BLaER1 treated with 17β-estradiol and CSF1 and Interleukin-3, amounts not matched to agents 10 nM and 100 nM (cell line): ENCODE data around the gene DGKB.
A peak's percentile ranks its signal among the peaks of the same experiment; 100 is the strongest.

Source experiments
- H3K27ac ChIP-seq, 11 experiments: shearing (Covaris generic); formaldehyde crosslinking; 2 replicates each; pipeline ENCODE4 v1.8.1; 2022
- H3K27me3 ChIP-seq, 11 experiments: shearing (Covaris generic); formaldehyde crosslinking; 2 replicates each; pipeline ENCODE4 v1.8.1; 2022
- H3K36me3 ChIP-seq, 11 experiments: shearing (Covaris generic); formaldehyde crosslinking; 2 replicates each; pipeline ENCODE4 v1.8.1; 2022
- H3K4me1 ChIP-seq, 10 experiments: shearing (Covaris generic); formaldehyde crosslinking; 2 replicates each; pipeline ENCODE4 v1.8.1; 2022
- H3K4me2 ChIP-seq, 11 experiments: shearing (Covaris generic); formaldehyde crosslinking; 2 replicates each; pipeline ENCODE4 v1.8.1; 2022
- H3K4me3 ChIP-seq, 10 experiments: shearing (Covaris generic); formaldehyde crosslinking; 2 replicates each; pipeline ENCODE4 v1.8.1; 2022
- H3K9ac ChIP-seq, 11 experiments: shearing (Covaris generic); formaldehyde crosslinking; 2 replicates each; pipeline ENCODE4 v1.8.1; 2022
- H3K9me3 ChIP-seq, 11 experiments: shearing (Covaris generic); formaldehyde crosslinking; replicated peaks in 1 of 11; 2 replicates each; pipeline ENCODE4 v1.8.1; 2022
- H4K20me1 ChIP-seq, 11 experiments: shearing (Covaris generic); formaldehyde crosslinking; 2 replicates each; pipeline ENCODE4 v1.8.1; 2022
- Cebpa-rat ChIP-seq, 11 experiments: shearing (Covaris generic); IDR thresholded peaks; 2 replicates each; pipeline ENCODE4 v1.8.1; 2022

The DGKB gene

DNA sequence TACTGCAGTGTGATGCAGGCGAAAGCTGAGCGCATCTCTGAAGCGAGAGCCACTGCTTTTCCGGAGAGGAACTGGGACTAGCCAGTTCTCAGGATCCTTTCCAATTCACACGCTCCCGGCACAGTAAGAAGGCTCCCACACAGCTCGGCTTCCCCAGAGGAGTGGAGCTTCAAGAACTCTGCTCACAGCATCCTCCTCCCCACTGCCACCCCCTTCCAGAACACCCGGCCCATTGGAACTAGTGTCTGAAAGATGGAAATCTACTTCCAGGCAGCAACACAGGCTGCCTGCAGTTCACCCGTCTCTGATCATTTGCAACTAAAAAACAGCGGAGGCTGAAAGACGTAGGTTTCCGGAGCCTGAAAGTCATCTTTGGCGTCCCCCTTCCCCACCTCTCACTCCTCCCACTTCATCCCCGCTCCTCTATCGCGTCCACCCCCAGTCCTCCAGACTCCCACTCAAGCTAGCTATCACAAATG is at the start of gene DGKB:
TSS of gene DGKB (minus strand) at position 163 of the 479 bp plus-strand sequence.
- no peaks in the 10 kb centered on the region for H3K4me1 ChIP-seq
- no peak within 1 kb of the TSS for H3K9ac ChIP-seq
- H3K27ac ChIP-seq: no peak within 1 kb of the TSS
- TF ChIP-seq Cebpa-rat (IDR thresholded peaks at IDR 0.05): no peak
- H3K9me3 ChIP-seq: no peaks in the 10 kb centered on the region
- H3K4me3 ChIP-seq: no peak within 1 kb of the TSS
- no peaks in the 10 kb centered on the region for H3K36me3 ChIP-seq
- H3K4me2 ChIP-seq: no peak within 1 kb of the TSS
- H3K27me3 ChIP-seq: no peaks in the 10 kb centered on the region
- H4K20me1 ChIP-seq: no peaks in the 10 kb centered on the region

DNA sequence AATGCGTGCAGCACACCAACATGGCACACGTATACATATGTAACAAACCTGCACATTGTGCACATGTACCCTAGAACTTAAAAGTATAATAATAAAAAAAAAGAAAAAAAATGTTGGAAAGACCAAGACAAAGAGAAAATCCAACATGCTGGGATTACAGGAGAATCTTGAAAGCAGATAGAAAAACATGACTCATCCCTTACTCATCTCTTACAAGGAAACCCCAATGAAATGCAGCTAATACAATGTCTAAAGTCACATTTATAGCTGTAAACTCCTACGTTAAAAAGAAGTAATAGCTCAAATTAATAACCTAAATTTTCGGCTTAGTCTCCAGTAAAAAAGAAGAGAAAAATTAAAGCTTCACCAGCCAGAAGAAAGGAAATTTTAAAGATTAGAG is 47.5 kb upstream of the DGKB start:
- Histone ChIP-seq H3K4me2 (no peak overlapping the region), H4K20me1 (no peaks in the 10 kb centered on the region), H3K27me3 (no peaks in the 10 kb centered on the region), H3K36me3 (no peaks in the 10 kb centered on the region), H3K4me1 (no peaks in the 10 kb centered on the region), H3K4me3 (no peak overlapping the region), H3K9ac (no peak overlapping the region), H3K27ac (no peak overlapping the region), H3K9me3 (no peaks in the 10 kb centered on the region)
- TF ChIP-seq Cebpa-rat (IDR thresholded peaks at IDR 0.05): no peak

DNA sequence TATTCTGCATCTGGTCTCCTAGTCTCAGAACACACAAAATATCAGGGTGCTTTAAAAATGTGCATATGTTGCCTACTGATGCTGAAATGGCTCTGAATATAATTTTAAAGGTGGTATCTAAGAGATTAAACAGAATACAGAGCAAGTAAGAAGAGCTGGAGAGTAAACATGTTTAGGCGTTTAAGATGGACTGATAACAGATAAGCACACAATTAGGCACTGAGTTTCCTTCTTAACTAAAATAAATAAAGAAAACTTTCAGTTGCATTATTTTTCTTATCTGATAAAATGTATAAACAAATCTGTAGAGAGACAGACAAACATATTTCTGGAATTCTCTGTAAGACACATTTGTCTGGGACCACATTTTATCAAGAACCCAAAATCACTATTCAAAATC is 35.6 kb upstream of the DGKB start:
- Histone ChIP-seq H3K4me1 (peaks cover 0 to 8% (median 0%) of the 10 kb centered on the region in 10 experiments; a peak in 5 of 20 replicates), H3K4me2 (no peak overlapping the region), H4K20me1 (no peaks in the 10 kb centered on the region)

DNA sequence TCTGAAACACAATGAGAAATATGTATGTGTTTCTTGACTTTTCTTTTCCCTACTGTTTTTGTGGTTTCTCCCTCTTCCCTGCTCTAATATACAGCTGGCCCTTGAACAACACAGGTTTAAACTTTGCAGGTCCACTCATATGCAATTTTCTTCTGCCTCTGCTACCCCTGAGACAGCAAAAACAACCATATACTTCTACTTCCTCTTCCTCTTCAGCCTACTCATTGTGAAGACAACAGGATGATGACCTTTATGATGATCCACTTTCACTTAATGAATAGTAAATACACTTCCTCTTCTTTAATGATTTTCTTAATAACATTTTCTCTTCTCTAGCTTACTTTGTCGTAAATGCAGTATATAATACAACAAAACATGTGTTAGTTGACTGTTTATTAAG is 35.0 kb upstream of the DGKB start:
- Histone ChIP-seq H3K27ac (no peak overlapping the region), H3K4me1 (peaks cover 0 to 8% (median 0%) of the 10 kb centered on the region in 10 experiments; a peak in 5 of 20 replicates), H3K9ac (no peak overlapping the region), H3K9me3 (no peaks in the 10 kb centered on the region), H3K27me3 (peaks cover 0 to 24% (median 0%) of the 10 kb centered on the region in 11 experiments; a peak in 4 of 22 replicates), H3K4me3 (no peak overlapping the region), H3K4me2 (peak overlapping the region in 1 of 11 experiments; percentile 21; a peak in 1 of 22 replicates), H3K36me3 (no peaks in the 10 kb centered on the region), H4K20me1 (no peaks in the 10 kb centered on the region)
- no peak for TF ChIP-seq Cebpa-rat (IDR thresholded peaks at IDR 0.05)

More for the DNA sequence above, 35.6 kb upstream of the DGKB start:
- H3K27ac ChIP-seq: no peak overlapping the region
- H3K4me3 ChIP-seq: no peak overlapping the region
- no peak for TF ChIP-seq Cebpa-rat (IDR thresholded peaks at IDR 0.05)
- no peak overlapping the region for H3K9ac ChIP-seq
- H3K27me3 ChIP-seq: peaks cover 0 to 19% (median 0%) of the 10 kb centered on the region in 11 experiments; a peak in 4 of 22 replicates
- no peaks in the 10 kb centered on the region for H3K9me3 ChIP-seq
- no peaks in the 10 kb centered on the region for H3K36me3 ChIP-seq

DNA sequence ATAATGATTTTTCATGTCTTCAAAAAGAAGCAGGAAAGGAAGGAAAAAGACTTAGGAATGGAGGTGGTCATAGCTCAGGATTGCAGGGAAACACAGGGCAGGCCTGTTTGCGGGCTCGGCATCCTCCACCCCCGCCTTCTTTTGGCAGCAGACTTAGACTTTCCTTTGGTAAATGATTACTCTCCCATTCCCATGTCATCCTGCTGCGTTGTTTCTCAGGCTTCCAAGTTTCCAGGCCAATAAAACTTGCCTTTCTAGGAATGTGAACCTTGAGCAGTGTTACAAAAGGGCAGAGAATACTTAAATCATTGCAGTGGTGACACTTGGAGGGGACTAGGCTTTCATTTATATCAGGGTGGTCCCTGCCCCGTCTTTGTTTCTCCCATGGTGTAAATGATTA is 34.0 kb upstream of the DGKB start:
- Histone ChIP-seq H3K36me3 (no peaks in the 10 kb centered on the region), H3K27ac (no peak overlapping the region), H3K9ac (no peak overlapping the region), H3K4me1 (peaks cover 0 to 8% (median 0%) of the 10 kb centered on the region in 10 experiments; a peak in 5 of 20 replicates), H3K4me3 (no peak overlapping the region), H4K20me1 (no peaks in the 10 kb centered on the region), H3K27me3 (peaks cover 0 to 24% (median 0%) of the 10 kb centered on the region in 11 experiments; a peak in 4 of 22 replicates), H3K4me2 (no peak overlapping the region), H3K9me3 (no peaks in the 10 kb centered on the region)
- TF ChIP-seq Cebpa-rat (IDR thresholded peaks at IDR 0.05): no peak

DNA sequence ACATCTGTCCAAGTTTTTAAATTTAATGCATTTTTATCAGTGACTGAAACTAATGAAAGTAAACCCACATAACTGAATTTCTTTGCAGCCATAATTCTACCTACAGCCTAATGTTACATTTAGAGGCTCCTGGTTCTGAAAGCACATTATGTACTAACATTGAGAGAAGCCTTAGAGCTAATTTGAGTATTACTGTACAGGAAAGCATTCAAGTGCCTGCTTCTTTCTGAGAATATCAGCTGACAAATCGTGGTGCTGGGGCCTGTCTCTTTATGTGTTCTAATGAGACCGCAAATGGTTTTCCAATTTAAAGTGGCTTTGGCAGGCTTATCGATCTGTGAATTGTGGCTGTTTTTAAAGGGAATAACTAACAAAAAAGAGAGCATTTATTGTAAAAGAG is 32.3 kb upstream of the DGKB start:
- Histone ChIP-seq H3K27ac (no peak overlapping the region), H4K20me1 (no peaks in the 10 kb centered on the region), H3K36me3 (no peaks in the 10 kb centered on the region), H3K9ac (no peak overlapping the region), H3K4me3 (no peak overlapping the region), H3K9me3 (no peaks in the 10 kb centered on the region), H3K4me2 (no peak overlapping the region), H3K4me1 (peaks cover 0 to 8% (median 0%) of the 10 kb centered on the region in 10 experiments; a peak in 5 of 20 replicates), H3K27me3 (peaks cover 0 to 24% (median 0%) of the 10 kb centered on the region in 11 experiments; a peak in 4 of 22 replicates)
- TF ChIP-seq Cebpa-rat (IDR thresholded peaks at IDR 0.05): no peak

DNA sequence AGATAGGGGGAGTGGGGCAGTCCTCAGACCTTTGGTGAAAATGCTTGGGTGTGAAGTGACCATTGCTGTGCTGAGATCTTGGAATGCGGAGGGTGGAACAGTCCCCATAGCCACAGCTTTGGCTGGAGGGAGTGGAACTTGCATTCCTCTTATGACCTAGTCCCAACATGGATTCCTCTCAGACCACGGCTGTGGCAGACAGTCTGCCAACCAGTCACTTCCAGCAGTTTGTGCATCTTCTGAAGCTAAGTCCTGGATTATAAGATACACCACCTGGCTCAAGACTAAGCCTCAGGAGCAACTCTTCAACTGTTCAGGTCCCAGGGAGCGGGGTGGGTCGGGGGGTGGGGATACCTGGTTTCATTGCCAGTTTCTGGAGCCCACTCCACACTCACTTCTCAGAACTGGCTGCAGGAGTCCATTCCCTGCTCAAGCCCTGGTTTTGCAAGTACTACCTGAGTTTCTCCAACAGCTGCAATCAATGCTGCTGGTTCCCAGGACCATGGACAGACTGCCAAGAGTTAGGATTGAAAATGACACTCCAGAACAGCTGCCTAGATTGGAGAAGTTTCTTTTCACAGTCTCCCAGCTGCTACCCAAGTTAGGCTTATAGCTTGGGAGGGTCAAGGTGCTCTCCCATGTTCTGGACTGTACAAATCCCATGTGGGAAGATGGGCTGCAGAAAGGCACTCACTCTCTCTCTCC is 29.1 kb upstream of the DGKB start:
- Histone ChIP-seq H3K27ac (no peak overlapping the region), H3K9ac (no peak overlapping the region), H3K9me3 (no peaks in the 10 kb centered on the region), H3K27me3 (peaks cover 0 to 24% (median 0%) of the 10 kb centered on the region in 11 experiments; a peak in 4 of 22 replicates), H3K4me3 (no peak overlapping the region), H3K4me1 (no peaks in the 10 kb centered on the region), H3K36me3 (no peaks in the 10 kb centered on the region), H4K20me1 (no peaks in the 10 kb centered on the region), H3K4me2 (no peak overlapping the region)
- TF ChIP-seq Cebpa-rat (IDR thresholded peaks at IDR 0.05): no peak

DNA sequence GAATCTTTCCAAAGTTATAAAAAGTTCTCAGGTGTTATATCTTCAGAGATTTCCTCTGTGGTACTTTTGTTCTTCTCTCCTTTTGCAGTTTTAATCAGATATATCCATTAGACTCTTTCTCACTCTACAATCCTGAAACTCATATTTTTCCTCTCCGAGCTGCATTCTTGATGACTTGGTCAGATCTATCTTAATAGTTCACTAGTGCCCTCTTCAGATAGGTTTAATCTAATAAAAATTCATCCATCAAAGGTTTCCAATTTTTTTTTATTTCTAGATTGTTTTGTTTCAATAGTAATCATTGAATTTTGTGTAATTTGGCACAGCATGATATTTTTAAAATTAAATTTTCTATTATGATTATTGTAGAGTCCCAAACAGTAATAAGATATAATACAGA is 21.8 kb upstream of the DGKB start:
- Histone ChIP-seq H3K27ac (no peak overlapping the region), H3K9ac (no peak overlapping the region), H4K20me1 (no peaks in the 10 kb centered on the region), H3K4me3 (no peak overlapping the region), H3K9me3 (no peaks in the 10 kb centered on the region), H3K36me3 (no peaks in the 10 kb centered on the region), H3K27me3 (no peaks in the 10 kb centered on the region), H3K4me1 (no peaks in the 10 kb centered on the region), H3K4me2 (no peak overlapping the region)
- no peak for TF ChIP-seq Cebpa-rat (IDR thresholded peaks at IDR 0.05)

DNA sequence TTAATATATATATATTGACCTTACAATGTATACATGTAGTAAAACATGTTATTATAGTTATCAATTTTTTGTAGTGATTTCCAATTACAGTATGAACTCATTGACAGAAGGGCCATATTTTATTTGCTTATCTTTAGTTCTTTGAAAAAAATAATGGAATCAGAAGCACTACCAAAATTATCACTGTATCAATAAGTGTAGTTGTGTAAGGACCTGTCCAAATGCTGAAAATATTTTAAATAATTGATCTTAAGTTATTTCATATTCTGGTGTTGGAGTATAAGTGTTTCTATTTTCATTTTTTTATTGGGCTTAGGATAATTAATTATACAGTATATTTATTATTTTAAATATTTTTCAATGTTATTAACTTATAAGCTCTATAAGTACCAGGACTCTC is 8.5 kb upstream of the DGKB start:
- Histone ChIP-seq H3K9me3 (no peaks in the 10 kb centered on the region), H3K36me3 (no peaks in the 10 kb centered on the region), H4K20me1 (no peaks in the 10 kb centered on the region), H3K9ac (no peak overlapping the region), H3K27ac (no peak overlapping the region), H3K4me1 (no peaks in the 10 kb centered on the region), H3K4me3 (no peak overlapping the region), H3K4me2 (no peak overlapping the region), H3K27me3 (no peaks in the 10 kb centered on the region)
- no peak for TF ChIP-seq Cebpa-rat (IDR thresholded peaks at IDR 0.05)

DNA sequence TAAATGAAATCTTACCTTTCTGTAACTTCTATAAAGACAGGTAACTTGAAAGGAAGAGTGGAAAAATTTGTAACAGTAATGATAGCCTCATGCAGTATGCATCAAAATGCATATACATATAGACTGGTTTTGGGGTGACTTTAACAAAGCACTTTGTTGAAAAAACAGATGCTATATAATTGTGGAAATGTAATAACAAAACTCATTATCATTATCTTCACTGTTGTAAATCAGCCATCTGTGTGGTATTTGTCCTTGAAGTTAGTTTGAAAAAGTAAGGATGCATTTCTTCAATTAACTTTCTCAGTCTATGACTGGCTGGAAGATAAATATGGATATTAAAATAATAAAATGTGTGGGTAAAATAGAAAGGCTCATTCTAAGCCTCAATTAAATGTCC is 6.1 kb upstream of the DGKB start:
- no peak overlapping the region for H3K4me3 ChIP-seq
- H4K20me1 ChIP-seq: no peaks in the 10 kb centered on the region
- no peaks in the 10 kb centered on the region for H3K27me3 ChIP-seq
- no peak overlapping the region for H3K27ac ChIP-seq
- no peaks in the 10 kb centered on the region for H3K4me1 ChIP-seq
- H3K9me3 ChIP-seq: no peaks in the 10 kb centered on the region
- H3K36me3 ChIP-seq: no peaks in the 10 kb centered on the region
- no peak overlapping the region for H3K9ac ChIP-seq
- TF ChIP-seq Cebpa-rat (IDR thresholded peaks at IDR 0.05): no peak
- H3K4me2 ChIP-seq: no peak overlapping the region
